ENCODE measurements around the gene C2CD4B.
A peak's percentile ranks its signal among the peaks of the same experiment; 100 is the strongest.

C2CD4B gene

GRCh38 chr15:62187425-62187824 lies 22.3 kb upstream of the C2CD4B start:
- Histone ChIP-seq H3K27me3 (ENCODE audit: control insufficient read depth, insufficient read depth, low read length) (no peaks in the 10 kb centered on the region; the same call in 1 of the 2 replicates), H3K27ac (ENCODE audit: low read depth, low read length) (no peak overlapping the region), H3K4me3 (ENCODE audit: low read depth, low read length) (no peak overlapping the region), H3K9me3 (ENCODE audit: control insufficient read depth, insufficient read depth, low read length) (no peaks in the 10 kb centered on the region), H3K36me3 (ENCODE audit: control insufficient read depth, insufficient read depth, low read length) (no peaks in the 10 kb centered on the region), H3K4me1 (ENCODE audit: control insufficient read depth, insufficient read depth, low read length) (peaks cover 8% of the 10 kb centered on the region; the same call in 1 of the 2 replicates), H3K9ac (ENCODE audit: low read depth, low read length) (no peak overlapping the region)

DNA sequence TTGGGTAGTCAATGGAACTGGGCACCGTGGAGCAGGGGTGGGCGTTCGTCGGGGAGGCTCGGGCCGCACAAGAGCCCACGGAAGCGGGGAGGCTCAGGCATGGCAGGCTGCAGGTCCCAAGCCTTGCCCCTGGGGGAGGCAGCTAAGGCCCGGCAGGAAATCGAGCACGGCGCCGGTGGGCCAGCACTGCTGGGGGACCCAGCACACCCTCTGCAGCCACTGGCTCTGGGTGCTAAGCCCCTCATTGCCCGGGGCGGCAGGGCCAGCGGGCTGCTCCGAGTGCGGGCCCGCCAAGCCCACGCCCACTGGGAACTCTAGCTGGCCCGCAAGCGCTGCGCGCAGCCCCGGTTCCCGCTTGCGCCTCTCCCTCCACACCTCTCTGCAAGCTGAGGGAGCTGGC lies 21.5 kb upstream of the C2CD4B start:
- Histone ChIP-seq H3K27me3 (ENCODE audit: control insufficient read depth, insufficient read depth, low read length) (no peaks in the 10 kb centered on the region; the same call in 1 of the 2 replicates), H3K9ac (ENCODE audit: low read depth, low read length) (no peak overlapping the region), H3K9me3 (ENCODE audit: control insufficient read depth, insufficient read depth, low read length) (no peaks in the 10 kb centered on the region), H3K36me3 (ENCODE audit: control insufficient read depth, insufficient read depth, low read length) (no peaks in the 10 kb centered on the region), H3K27ac (ENCODE audit: low read depth, low read length) (no peak overlapping the region), H3K4me1 (ENCODE audit: control insufficient read depth, insufficient read depth, low read length) (peaks cover 8% of the 10 kb centered on the region; the same call in 1 of the 2 replicates), H3K4me3 (ENCODE audit: low read depth, low read length) (no peak overlapping the region)

DNA sequence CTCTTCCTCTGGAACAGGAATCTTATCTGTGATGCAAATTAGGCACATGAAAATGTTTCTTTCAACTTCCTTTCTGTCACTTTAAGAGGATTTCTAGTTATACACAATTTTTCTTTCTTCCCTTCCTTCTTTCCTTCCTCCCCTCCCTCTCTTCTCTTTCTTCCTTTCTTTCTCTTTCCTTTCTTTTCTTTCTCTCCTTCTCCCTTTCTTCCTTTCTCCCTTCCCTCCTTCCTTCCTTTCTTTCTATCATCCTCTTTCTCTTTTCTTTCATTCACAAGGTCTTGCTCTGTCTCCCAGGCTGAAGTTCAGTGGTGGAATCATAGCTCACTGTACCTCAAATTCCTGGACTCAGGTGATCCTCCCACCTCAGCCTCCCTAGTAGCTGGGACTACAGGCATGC lies 18.0 kb upstream of the C2CD4B start:
- no peaks in the 10 kb centered on the region for H3K27me3 ChIP-seq (ENCODE audit: control insufficient read depth, insufficient read depth, low read length)
- no peaks in the 10 kb centered on the region for H3K9me3 ChIP-seq (ENCODE audit: control insufficient read depth, insufficient read depth, low read length)
- no peak overlapping the region for H3K27ac ChIP-seq (ENCODE audit: low read depth, low read length)
- no peak overlapping the region for H3K9ac ChIP-seq (ENCODE audit: low read depth, low read length)
- H3K4me1 ChIP-seq (ENCODE audit: control insufficient read depth, insufficient read depth, low read length), result no peaks in the 10 kb centered on the region
- no peaks in the 10 kb centered on the region for H3K36me3 ChIP-seq (ENCODE audit: control insufficient read depth, insufficient read depth, low read length)
- no peak overlapping the region for H3K4me3 ChIP-seq (ENCODE audit: low read depth, low read length)

- H3K36me3 ChIP-seq (ENCODE audit: control insufficient read depth, insufficient read depth, low read length), result no peaks in the 10 kb centered on the region
- no peak overlapping the region for H3K4me3 ChIP-seq (ENCODE audit: low read depth, low read length)
- H3K4me1 ChIP-seq (ENCODE audit: control insufficient read depth, insufficient read depth, low read length), result no peaks in the 10 kb centered on the region
- no peak overlapping the region for H3K27ac ChIP-seq (ENCODE audit: low read depth, low read length)
- H3K9ac ChIP-seq (ENCODE audit: low read depth, low read length), result no peak overlapping the region
- peaks cover under 1% of the 10 kb centered on the region; the same call in 1 of the 2 replicates for H3K27me3 ChIP-seq (ENCODE audit: control insufficient read depth, insufficient read depth, low read length)
- H3K9me3 ChIP-seq (ENCODE audit: control insufficient read depth, insufficient read depth, low read length), result no peaks in the 10 kb centered on the region
These were observed 8.1 kb upstream of the C2CD4B start for GRCh38 chr15:62173215-62173614.

- Histone ChIP-seq H3K9ac (ENCODE audit: low read depth, low read length) (no peak overlapping the region), H3K4me3 (ENCODE audit: low read depth, low read length) (no peak overlapping the region), H3K27me3 (ENCODE audit: control insufficient read depth, insufficient read depth, low read length) (peaks cover 14% of the 10 kb centered on the region), H3K9me3 (ENCODE audit: control insufficient read depth, insufficient read depth, low read length) (no peaks in the 10 kb centered on the region), H3K4me1 (ENCODE audit: control insufficient read depth, insufficient read depth, low read length) (no peaks in the 10 kb centered on the region), H3K27ac (ENCODE audit: low read depth, low read length) (no peak overlapping the region), H3K36me3 (ENCODE audit: control insufficient read depth, insufficient read depth, low read length) (no peaks in the 10 kb centered on the region)
These were observed 6.8 kb upstream of the C2CD4B start for GRCh38 chr15:62171882-62172281.

DNA sequence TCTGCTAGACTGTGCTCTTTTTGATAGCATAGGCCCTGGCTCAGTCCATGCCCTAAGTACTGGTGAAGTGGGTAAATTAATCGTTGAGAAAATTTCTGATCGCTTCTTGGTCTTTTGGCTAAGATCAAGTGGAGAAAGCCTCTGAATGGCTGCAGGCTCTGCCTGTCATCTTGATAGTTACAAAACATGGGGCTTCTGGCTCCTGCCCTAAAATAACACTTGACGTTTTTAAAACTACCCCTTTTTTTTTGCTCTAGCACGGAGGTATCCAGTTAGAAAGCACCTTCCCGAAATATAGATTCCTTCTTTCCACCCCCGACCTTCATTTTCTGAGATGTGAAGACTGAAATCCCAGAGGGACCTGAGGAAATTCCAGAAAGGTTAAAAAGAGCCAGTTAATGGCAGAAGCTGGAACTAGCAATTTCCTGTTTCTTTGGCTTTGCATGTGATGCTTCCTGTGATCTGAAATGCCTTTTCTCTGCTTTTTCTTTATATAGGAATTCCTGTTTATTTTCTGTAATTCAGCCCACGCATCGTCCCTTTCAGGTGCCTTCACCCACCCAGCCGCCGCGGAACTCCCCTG lies 799 bp upstream of the C2CD4B start:
- Histone ChIP-seq H3K9ac (ENCODE audit: low read depth, low read length) (no peak overlapping the region), H3K27me3 (ENCODE audit: control insufficient read depth, insufficient read depth, low read length) (peaks cover 70% of the 10 kb centered on the region), H3K4me1 (ENCODE audit: control insufficient read depth, insufficient read depth, low read length) (0 out of 2 replicates have a peak, but pooled peaks cover 4% of the 10 kb centered on the region), H3K27ac (ENCODE audit: low read depth, low read length) (no peak overlapping the region), H3K36me3 (ENCODE audit: control insufficient read depth, insufficient read depth, low read length) (no peaks in the 10 kb centered on the region), H3K4me3 (ENCODE audit: low read depth, low read length) (no peak overlapping the region), H3K9me3 (ENCODE audit: control insufficient read depth, insufficient read depth, low read length) (no peaks in the 10 kb centered on the region)

- Histone ChIP-seq H3K9me3 (ENCODE audit: control insufficient read depth, insufficient read depth, low read length) (no peaks in the 10 kb centered on the region), H3K27me3 (ENCODE audit: control insufficient read depth, insufficient read depth, low read length) (peaks cover 74% of the 10 kb centered on the region), H3K4me3 (ENCODE audit: low read depth, low read length) (peak overlapping the region; percentile 54), H3K27ac (ENCODE audit: low read depth, low read length) (no peak overlapping the region), H3K9ac (ENCODE audit: low read depth, low read length) (no peak overlapping the region), H3K4me1 (ENCODE audit: control insufficient read depth, insufficient read depth, low read length) (0 out of 2 replicates have a peak, but pooled peaks cover 4% of the 10 kb centered on the region), H3K36me3 (ENCODE audit: control insufficient read depth, insufficient read depth, low read length) (no peaks in the 10 kb centered on the region)
These were observed 535 bp downstream of the C2CD4B start for GRCh38 chr15:62164396-62165103.

GRCh38 chr15:62164014-62164395 lies 1.1 kb downstream of the C2CD4B start:
- peaks cover 74% of the 10 kb centered on the region for H3K27me3 ChIP-seq (ENCODE audit: control insufficient read depth, insufficient read depth, low read length)

DNA sequence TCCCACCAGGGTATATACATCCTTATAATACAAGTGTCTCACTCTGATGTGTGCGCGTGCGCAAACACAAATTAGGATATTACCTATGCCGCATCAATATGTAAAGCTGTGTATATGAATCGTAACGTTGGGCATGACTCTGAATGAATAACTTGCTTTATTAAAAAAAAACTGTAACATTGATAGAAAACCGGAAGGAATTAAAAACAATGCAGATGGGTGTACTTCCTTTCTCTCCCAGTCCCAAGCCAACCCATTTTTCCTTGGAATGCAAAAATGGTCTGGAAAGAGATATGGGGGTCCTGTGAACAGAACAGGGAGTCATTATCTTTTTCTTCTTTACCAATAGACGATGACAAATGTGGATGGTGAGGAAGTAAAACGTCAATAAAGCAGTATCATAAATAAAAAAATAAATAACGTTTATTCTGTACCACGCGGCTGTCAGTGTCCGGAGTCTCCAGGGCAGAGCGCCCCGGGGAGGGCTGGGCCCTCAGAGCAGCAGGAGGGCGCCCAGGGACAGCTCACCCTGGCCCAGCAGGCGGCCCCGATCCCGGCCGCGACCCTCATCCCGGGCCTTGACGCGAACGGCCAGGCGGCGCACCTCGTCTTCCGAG lies 1.6 kb downstream of the C2CD4B start:
- peaks cover 74% of the 10 kb centered on the region for H3K27me3 ChIP-seq (ENCODE audit: control insufficient read depth, insufficient read depth, low read length)
- H3K9me3 ChIP-seq (ENCODE audit: control insufficient read depth, insufficient read depth, low read length), result no peaks in the 10 kb centered on the region
- peak overlapping the region; percentile 54; the same call in 1 of the 2 replicates for H3K4me3 ChIP-seq (ENCODE audit: low read depth, low read length)
- H3K4me1 ChIP-seq (ENCODE audit: control insufficient read depth, insufficient read depth, low read length), result 0 out of 2 replicates have a peak, but pooled peaks cover 4% of the 10 kb centered on the region
- no peak overlapping the region for H3K27ac ChIP-seq (ENCODE audit: low read depth, low read length)
- H3K9ac ChIP-seq (ENCODE audit: low read depth, low read length), result no peak overlapping the region
- no peaks in the 10 kb centered on the region for H3K36me3 ChIP-seq (ENCODE audit: control insufficient read depth, insufficient read depth, low read length)

More at GRCh38 chr15:62164014-62164395, 1.1 kb downstream of the C2CD4B start:
- H3K9me3 ChIP-seq (ENCODE audit: control insufficient read depth, insufficient read depth, low read length), result no peaks in the 10 kb centered on the region
- no peak overlapping the region for H3K27ac ChIP-seq (ENCODE audit: low read depth, low read length)
- H3K9ac ChIP-seq (ENCODE audit: low read depth, low read length), result no peak overlapping the region
- 0 out of 2 replicates have a peak, but pooled peaks cover 4% of the 10 kb centered on the region for H3K4me1 ChIP-seq (ENCODE audit: control insufficient read depth, insufficient read depth, low read length)
- H3K4me3 ChIP-seq (ENCODE audit: low read depth, low read length), result peak overlapping the region; percentile 54; the same call in 1 of the 2 replicates
- H3K36me3 ChIP-seq (ENCODE audit: control insufficient read depth, insufficient read depth, low read length), result no peaks in the 10 kb centered on the region

- Histone ChIP-seq H3K27me3 (ENCODE audit: control insufficient read depth, insufficient read depth, low read length) (no peaks in the 10 kb centered on the region; the same call in 1 of the 2 replicates), H3K9ac (ENCODE audit: low read depth, low read length) (no peak overlapping the region), H3K4me3 (ENCODE audit: low read depth, low read length) (no peak overlapping the region), H3K36me3 (ENCODE audit: control insufficient read depth, insufficient read depth, low read length) (no peaks in the 10 kb centered on the region), H3K27ac (ENCODE audit: low read depth, low read length) (no peak overlapping the region), H3K9me3 (ENCODE audit: control insufficient read depth, insufficient read depth, low read length) (no peaks in the 10 kb centered on the region), H3K4me1 (ENCODE audit: control insufficient read depth, insufficient read depth, low read length) (no peaks in the 10 kb centered on the region)
These were observed 11.9 kb downstream of the C2CD4B start for GRCh38 chr15:62153228-62153627.

DNA sequence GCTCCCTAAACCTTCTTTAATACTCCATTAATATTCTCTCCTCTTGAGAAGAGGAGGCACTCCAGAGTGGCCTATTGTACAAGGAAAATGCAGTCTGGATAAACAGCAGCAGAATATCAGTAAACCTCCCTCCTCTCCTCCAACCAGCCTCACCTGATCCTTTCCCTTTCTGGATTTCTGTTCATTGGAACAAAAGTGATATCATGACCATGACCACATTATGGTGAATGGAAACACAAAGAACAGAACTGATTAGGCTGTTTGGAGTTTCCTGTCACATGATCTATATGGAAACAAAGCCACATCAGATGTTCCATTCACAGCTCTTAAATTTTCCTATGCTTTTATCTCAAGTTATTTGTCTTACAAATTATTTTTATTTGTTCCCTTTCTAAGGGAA lies 14.6 kb downstream of the C2CD4B start:
- no peak overlapping the region for H3K9ac ChIP-seq (ENCODE audit: low read depth, low read length)
- H3K36me3 ChIP-seq (ENCODE audit: control insufficient read depth, insufficient read depth, low read length), result no peaks in the 10 kb centered on the region
- H3K27ac ChIP-seq (ENCODE audit: low read depth, low read length), result no peak overlapping the region
- no peaks in the 10 kb centered on the region for H3K9me3 ChIP-seq (ENCODE audit: control insufficient read depth, insufficient read depth, low read length)
- H3K4me1 ChIP-seq (ENCODE audit: control insufficient read depth, insufficient read depth, low read length), result no peaks in the 10 kb centered on the region
- H3K27me3 ChIP-seq (ENCODE audit: control insufficient read depth, insufficient read depth, low read length), result no peaks in the 10 kb centered on the region; the same call in 1 of the 2 replicates
- no peak overlapping the region for H3K4me3 ChIP-seq (ENCODE audit: low read depth, low read length)

Data from HUES48 (cell line).